ACC112 (cell line): ENCODE data around the gene ZNF423.

ENCODE experiments used
- H2AFZ ChIP-seq: fragments of 200-600 bp; sonication (generic); one replicate; pipeline ENCODE4 v1.6.0; 2017; ENCODE audit warnings: antibody characterized with exemption, low read length; ENCODE audit not compliant: unreplicated experiment
- H3K27ac ChIP-seq: fragments of 200-600 bp; sonication (generic); 2 replicates; pipeline ENCODE4 v1.5.1; 2014; ENCODE audit warnings: low read depth, mild to moderate bottlenecking, antibody characterized with exemption, low read length, moderate library complexity
- H3K27me3 ChIP-seq: fragments of 200-600 bp; sonication (generic); 2 replicates; pipeline ENCODE4 v1.6.1; 2014; ENCODE audit warnings: mild to moderate bottlenecking, antibody characterized with exemption, low read length, moderate library complexity, mixed read lengths; ENCODE audit not compliant: insufficient read depth
- H3K36me3 ChIP-seq: fragments of 200-600 bp; sonication (generic); 2 replicates; pipeline ENCODE4 v1.6.1; 2016; ENCODE audit warnings: mild to moderate bottlenecking, antibody characterized with exemption, low read length, moderate library complexity, mixed read lengths; ENCODE audit not compliant: insufficient read depth
- H3K4me1 ChIP-seq: fragments of 200-600 bp; sonication (generic); one replicate; pipeline ENCODE4 v1.6.1; 2016; ENCODE audit warnings: low read length, mixed read lengths; ENCODE audit not compliant: insufficient read depth, unreplicated experiment, control insufficient read depth
- H3K4me3 ChIP-seq: fragments of 200-600 bp; sonication (generic); 2 replicates; pipeline ENCODE4 v1.5.1; 2014; ENCODE audit warnings: mild to moderate bottlenecking, low read depth, low read length
- H3K79me2 ChIP-seq: fragments of 200-600 bp; sonication (generic); one replicate; pipeline ENCODE4 v1.6.0; 2016; ENCODE audit warnings: low read length; ENCODE audit not compliant: control insufficient read depth, unreplicated experiment, insufficient read depth

Gene ZNF423

DNA sequence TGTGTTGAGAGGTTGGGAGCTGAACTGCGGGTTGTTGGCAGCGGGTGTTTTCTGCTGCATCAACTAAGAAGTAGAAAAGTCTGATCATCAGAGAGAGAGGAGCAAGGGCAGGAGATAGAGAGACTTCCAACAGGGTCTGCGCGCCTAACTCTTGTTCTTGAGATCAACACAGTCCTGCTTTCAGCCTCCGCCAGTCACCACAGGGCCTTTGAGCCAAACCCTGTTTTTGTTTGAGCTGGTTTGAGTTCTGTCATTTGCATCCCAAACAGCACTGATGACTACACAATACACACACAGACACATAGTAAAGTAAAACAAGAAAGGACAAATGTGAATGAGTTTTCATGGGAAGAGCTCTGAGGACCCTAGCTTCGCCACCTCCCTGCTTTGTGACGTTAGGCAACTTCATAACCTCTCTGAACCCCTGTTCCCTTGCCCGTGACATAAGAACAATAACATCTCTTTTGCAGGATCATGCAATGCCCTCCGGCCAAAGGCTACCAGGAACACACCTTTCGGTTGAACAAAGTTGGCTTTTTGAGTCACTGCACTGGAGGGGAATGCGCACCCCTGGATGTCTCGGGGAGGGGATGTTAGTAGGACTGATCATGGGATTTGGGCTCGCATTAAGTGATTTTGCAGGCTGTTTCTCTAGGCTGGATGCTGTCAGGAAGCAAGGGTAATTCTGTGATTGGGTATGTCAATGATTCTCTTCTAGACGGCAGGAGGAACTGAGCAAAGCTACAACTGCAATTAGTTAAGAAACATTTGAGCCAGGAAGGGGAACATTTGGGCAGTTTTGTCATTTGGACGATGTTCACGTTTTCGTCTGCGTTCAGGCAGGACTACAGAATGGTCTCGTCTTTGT, 390.0 kb downstream of the ZNF423 start:
- no peak overlapping the region for H2AFZ ChIP-seq
- no peaks in the 10 kb centered on the region for H3K4me1 ChIP-seq
- no peak overlapping the region for H3K4me3 ChIP-seq
- H3K36me3 ChIP-seq = no peaks in the 10 kb centered on the region
- H3K79me2 ChIP-seq = no peaks in the 10 kb centered on the region
- no peak overlapping the region for H3K27ac ChIP-seq
- H3K27me3 ChIP-seq = peaks cover 54% of the 10 kb centered on the region

DNA sequence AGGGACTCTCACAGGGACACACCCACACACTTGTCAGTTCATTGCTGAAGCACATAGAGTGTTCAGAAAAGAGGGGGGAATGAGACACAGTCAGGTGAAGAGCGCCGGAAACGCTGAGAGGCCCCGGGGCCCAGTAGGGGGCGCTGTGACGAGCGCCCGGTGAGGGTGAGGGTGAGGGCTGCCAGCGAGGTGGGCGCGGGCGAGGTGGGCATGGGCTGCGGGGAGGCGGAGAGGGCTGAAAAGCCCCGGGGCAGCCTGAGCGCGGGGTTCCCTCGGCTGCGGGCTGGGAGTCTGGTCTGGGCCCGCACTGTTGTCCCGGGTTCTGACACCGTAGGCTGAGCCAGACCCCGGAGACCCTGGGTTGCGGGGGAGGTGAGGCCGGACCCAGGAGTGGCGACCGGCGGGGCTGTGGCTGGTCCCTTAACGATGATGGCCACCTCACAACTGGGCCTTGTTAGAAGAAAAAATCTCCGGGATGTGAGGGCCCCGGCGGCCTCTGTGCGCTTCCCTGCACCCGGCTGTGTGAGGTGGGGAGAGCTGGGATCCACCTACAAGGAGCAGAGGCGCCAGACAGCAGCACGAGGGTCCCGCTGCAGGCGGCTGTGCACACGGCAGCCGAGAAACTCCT, 390.9 kb downstream of the ZNF423 start:
- no peak overlapping the region for H3K4me3 ChIP-seq
- H3K27ac ChIP-seq = no peak overlapping the region
- peaks cover 59% of the 10 kb centered on the region for H3K27me3 ChIP-seq
- no peaks in the 10 kb centered on the region for H3K79me2 ChIP-seq
- H3K4me1 ChIP-seq = no peaks in the 10 kb centered on the region
- H3K36me3 ChIP-seq = no peaks in the 10 kb centered on the region
- H2AFZ ChIP-seq = no peak overlapping the region

DNA sequence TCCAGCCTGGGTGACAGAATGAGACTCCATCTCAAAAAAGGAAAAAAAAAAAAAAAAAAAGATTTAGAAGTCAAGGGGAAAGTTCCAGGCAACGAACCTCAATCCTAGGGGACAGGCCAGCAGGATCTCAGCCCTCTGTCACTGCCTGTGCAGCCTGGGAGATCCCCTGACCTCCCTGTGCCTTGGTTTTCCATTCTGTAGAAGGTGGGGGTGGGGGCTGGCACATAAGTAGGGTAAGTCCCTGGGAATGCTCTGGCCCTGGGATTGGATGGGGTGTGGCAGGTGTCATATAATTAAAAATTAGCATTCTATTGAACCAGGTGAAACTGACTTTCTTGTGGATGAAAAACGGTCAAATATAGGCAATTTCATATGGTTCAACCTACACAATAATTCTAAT, 391.8 kb downstream of the ZNF423 start:
- Histone ChIP-seq H3K27me3 (peaks cover 64% of the 10 kb centered on the region), H2AFZ (no peak overlapping the region), H3K79me2 (no peaks in the 10 kb centered on the region), H3K4me3 (no peak overlapping the region), H3K27ac (no peak overlapping the region), H3K4me1 (no peaks in the 10 kb centered on the region), H3K36me3 (no peaks in the 10 kb centered on the region)

DNA sequence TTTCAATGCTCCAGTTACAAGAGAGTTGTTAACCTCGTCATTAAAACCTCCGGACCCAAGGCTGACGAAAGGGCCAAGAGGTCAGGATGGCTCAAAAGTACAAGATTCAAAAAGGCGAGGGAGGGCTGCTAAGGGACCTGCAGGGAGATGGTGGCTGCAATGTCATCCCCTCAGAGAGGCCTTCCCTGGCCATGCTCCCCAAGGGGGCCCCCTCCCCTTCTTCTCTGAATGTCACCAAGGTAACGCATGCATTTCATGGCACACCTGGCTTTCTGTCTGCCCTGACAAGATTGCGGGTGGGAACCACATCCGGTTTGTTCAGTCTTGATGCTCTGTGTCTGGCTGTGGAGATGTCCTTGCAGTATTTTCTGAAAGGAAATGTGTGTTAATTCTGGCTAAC, 392.4 kb downstream of the ZNF423 start:
- no peaks in the 10 kb centered on the region for H3K79me2 ChIP-seq
- H3K4me1 ChIP-seq = no peaks in the 10 kb centered on the region
- no peak overlapping the region for H2AFZ ChIP-seq
- no peaks in the 10 kb centered on the region for H3K36me3 ChIP-seq
- H3K27ac ChIP-seq = no peak overlapping the region
- no peak overlapping the region for H3K4me3 ChIP-seq
- peaks cover 69% of the 10 kb centered on the region for H3K27me3 ChIP-seq

DNA sequence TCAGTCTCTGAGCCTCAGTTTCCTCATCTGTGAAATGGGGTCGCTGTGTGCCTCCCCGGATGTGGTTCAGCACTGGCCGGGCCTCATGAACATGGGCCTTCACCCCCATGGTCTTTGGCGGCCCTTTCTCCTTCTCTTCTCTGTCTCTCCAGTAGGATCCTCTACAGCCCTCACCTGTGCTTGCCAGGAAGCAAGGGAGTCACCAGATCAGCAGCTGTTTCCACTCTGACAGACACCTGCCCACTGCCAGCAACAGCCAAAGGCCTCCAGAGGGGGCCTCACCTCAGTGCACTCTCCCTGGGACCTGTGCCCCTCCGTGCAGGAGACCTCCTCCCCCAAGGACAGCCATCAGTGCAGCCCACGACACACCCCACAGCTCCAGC, 392.9 kb downstream of the ZNF423 start:
- no peaks in the 10 kb centered on the region for H3K79me2 ChIP-seq
- no peak overlapping the region for H3K27ac ChIP-seq
- H3K36me3 ChIP-seq = no peaks in the 10 kb centered on the region
- no peaks in the 10 kb centered on the region for H3K4me1 ChIP-seq
- no peak overlapping the region for H2AFZ ChIP-seq
- no peak overlapping the region for H3K4me3 ChIP-seq
- peaks cover 74% of the 10 kb centered on the region for H3K27me3 ChIP-seq

DNA sequence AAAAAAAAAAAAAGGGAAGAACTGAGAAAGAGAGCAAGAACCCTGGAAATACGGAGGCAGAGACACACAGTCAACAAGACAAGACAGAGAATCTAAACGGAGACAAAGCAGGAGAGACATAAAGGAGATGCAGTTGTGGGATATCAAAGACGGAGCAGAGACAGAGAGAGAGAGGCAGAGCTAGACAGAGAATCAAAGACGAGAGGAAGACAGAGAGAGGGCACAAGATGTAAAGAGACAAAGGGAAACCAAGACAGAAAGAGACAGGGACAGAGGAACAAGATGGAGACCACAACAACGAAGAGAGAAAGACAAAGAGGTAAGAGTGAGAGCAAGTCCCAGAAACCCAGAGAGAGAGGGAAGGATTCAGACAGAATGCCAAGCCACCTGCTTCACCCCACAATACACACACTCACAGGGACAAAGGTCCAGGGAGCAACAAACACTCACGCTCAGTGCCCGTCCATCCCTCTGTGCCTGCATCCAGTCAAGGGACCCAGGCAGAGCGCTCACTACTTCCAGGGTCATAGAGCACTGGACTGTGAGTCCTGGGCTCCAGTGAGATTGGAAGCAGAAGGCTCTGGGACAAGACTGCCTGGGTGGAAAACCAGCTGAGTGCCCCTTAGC, 393.4 kb downstream of the ZNF423 start:
- no peak overlapping the region for H3K27ac ChIP-seq
- no peaks in the 10 kb centered on the region for H3K36me3 ChIP-seq
- H3K27me3 ChIP-seq = peaks cover 74% of the 10 kb centered on the region
- H3K4me3 ChIP-seq = no peak overlapping the region
- no peaks in the 10 kb centered on the region for H3K79me2 ChIP-seq
- H3K4me1 ChIP-seq = no peaks in the 10 kb centered on the region
- no peak overlapping the region for H2AFZ ChIP-seq

DNA sequence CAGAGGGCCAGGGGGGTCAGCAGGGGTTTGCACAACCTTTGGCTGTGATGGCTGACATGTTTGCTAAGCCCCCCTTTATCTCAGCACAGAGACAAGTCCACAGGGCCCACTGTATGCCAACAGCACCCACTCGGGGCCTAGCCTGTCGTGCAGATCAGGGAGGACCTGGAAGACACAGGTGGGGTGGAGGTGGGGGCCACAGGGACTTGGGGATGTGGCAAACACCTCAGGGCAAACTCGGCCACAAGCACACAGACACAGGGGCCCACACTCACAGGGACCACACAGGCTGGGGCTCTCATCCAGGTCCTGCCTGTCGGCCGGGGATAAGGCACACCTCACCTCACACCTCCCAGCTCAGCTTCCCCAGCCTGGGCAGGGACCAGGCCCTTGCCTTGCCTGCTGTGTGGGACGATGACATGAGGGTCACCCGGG, 394.4 kb downstream of the ZNF423 start:
- H2AFZ ChIP-seq = no peak overlapping the region
- H3K36me3 ChIP-seq = no peaks in the 10 kb centered on the region
- no peaks in the 10 kb centered on the region for H3K79me2 ChIP-seq
- H3K4me3 ChIP-seq = no peak overlapping the region
- peaks cover 73% of the 10 kb centered on the region for H3K27me3 ChIP-seq
- no peaks in the 10 kb centered on the region for H3K4me1 ChIP-seq
- H3K27ac ChIP-seq = no peak overlapping the region

DNA sequence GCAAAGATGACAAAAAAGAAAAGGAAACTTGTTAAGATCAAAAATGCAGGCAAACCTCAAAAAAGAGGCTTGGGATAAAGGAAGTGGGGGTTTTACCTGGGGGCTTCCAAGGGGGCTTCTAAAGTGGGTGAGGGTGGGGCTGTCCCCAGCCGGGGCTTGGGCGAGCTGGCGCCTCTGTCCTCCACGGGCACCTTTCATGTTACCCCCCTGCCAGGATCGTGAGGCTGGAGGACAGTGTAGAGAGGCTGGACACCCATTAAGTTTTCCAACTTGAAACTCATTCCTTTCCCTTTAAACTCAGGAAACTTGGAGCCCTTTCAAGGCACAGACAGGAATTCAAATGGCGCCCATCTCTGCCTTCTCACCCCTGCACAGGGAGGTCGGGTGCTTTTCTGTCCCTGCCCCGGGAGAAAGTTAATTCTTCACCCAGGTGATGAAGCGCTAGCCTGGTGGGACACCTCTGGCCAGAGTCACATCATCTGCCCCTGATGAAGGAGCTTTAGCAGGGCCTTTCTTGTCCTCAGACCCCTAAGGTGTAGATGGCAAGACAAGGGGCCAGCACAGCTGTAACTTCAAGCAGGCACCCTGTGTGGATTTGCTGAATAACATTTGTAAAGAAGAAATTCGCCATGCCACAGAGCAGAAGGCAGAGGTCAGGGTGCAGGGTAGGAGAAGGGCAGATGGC, 395.0 kb downstream of the ZNF423 start:
- Histone ChIP-seq H2AFZ (no peak overlapping the region), H3K79me2 (no peaks in the 10 kb centered on the region), H3K4me3 (no peak overlapping the region), H3K4me1 (no peaks in the 10 kb centered on the region), H3K36me3 (no peaks in the 10 kb centered on the region), H3K27ac (no peak overlapping the region), H3K27me3 (peaks cover 68% of the 10 kb centered on the region)

DNA sequence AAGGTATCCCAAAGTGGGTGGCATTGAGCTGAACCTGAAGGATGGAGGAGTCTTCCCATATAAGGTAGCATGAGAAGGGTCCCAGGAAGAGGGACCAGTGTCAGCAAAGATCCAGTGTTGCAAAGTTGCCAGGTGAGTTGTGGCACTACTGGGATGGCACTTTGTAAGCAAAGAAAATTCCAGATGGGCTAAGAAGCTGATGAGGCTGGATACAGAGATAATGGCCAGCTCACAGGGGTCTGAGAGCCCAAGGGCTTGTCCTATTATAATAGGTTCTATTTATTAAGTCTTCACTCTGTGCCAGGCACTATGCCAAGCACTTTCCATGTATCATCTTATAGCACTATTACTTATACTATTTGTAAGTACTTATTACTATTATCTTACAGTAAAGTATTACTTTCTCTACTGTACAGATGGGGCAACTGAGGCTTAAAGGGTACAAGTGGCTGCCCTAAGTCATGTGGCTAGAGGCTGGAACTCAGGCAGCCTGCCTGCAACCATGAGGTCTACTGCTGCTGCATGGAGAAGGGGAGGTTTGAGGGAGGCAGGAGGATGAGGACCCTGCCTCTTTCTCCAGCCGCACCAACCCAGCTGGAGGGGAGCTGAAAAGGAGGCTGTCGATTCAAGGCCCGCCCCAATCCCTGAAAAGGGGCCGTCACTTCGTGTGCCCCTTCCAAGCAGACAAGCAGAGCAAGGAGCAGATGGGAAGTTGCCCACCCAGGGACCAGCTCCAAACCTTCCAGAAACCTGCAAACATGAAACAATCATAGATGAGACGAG, 395.8 kb downstream of the ZNF423 start:
- Histone ChIP-seq H3K4me3 (no peak overlapping the region), H3K36me3 (no peaks in the 10 kb centered on the region), H3K27me3 (peaks cover 65% of the 10 kb centered on the region), H3K4me1 (no peaks in the 10 kb centered on the region), H2AFZ (no peak overlapping the region), H3K79me2 (no peaks in the 10 kb centered on the region), H3K27ac (no peak overlapping the region)
